Aorta (tissue), 5 donors: Measurements from ENCODE around the gene FCHSD2. TPM values are rescaled to one million over a fixed set of nuclear protein-coding genes. Genes with fewer than 3 reads are reported as not detected.
"Not testable (repeated sequence)": the region's sequence is repeated elsewhere in the genome, so short reads cannot be mapped to it uniquely, and the experiment has no call there.

Experiments used
- ATAC-seq: fragments of 200-7000 bp; cut with Tn5 transposase; one replicate; pipeline ENCODE4 v1.9.1; 2022; ENCODE audit warnings: moderate library complexity; ENCODE audit not compliant: low FRiP score
- DNase-seq, 2 donors: peaks; one replicate each; pipeline ENCODE4 v3.0.0-alpha.2; 2020
- H3K27ac ChIP-seq, 2 donors: one replicate each; pipeline ENCODE4 v1.5.1; 2013; ENCODE audit warnings: low read length in 2 of 2, mild to moderate bottlenecking in 2 of 2, moderate library complexity in 2 of 2, control low read depth in 1 of 2, inconsistent platforms in 1 of 2, low read depth in 1 of 2
- H3K27me3 ChIP-seq, 2 donors: one replicate each; pipeline ENCODE4 v1.6.1; 2013; ENCODE audit warnings: control low read depth in 1 of 2, low read length in 1 of 2, mild to moderate bottlenecking in 1 of 2, moderate library complexity in 1 of 2; ENCODE audit not compliant: insufficient read depth in 2 of 2, control insufficient read depth in 1 of 2
- H3K36me3 ChIP-seq, 2 donors: one replicate each; pipeline ENCODE4 v1.6.1; 2013; ENCODE audit warnings: control low read depth in 1 of 2, low read length in 1 of 2, mild to moderate bottlenecking in 1 of 2; ENCODE audit not compliant: insufficient read depth in 2 of 2, control insufficient read depth in 1 of 2
- H3K4me1 ChIP-seq, 2 donors: one replicate each; pipeline ENCODE4 v1.6.1; 2013; ENCODE audit warnings: low read length in 2 of 2, control low read depth in 1 of 2, mild to moderate bottlenecking in 1 of 2, moderate library complexity in 1 of 2; ENCODE audit not compliant: insufficient read depth in 2 of 2, control insufficient read depth in 1 of 2
- H3K4me3 ChIP-seq, 2 donors: one replicate each; pipeline ENCODE4 v1.5.1; 2013; ENCODE audit warnings: low read length in 2 of 2, control low read depth in 1 of 2, mild to moderate bottlenecking in 1 of 2
- H3K9me3 ChIP-seq: one replicate; pipeline ENCODE4 v1.6.1; 2013; ENCODE audit warnings: mild to moderate bottlenecking, low read length; ENCODE audit not compliant: control insufficient read depth
- WGBS, 2 donors: extraction: QIAGEN DNeasy Blood & Tissue Kit; methylation state at CpG; one replicate each; pipeline ENCODE4 v1.1.7; 2013; 5-methylcytosine and 5-hydroxymethylcytosine counted together
- intact Hi-C, 2 donors: fragments of 100-400 bp; cut with DNase I; formaldehyde crosslinking; loops; one replicate each; pipeline versions ENCODE4 v1.14.2 to v1.15.0; 2022
- polyA plus RNA-seq, 2 donors: library from polyadenylated mRNA; stranded (reverse); fragments of 200-250 nt; gene quantifications; one replicate each; pipeline ENCODE4 v1.2.3, GENCODE V29; 2013
- total RNA-seq, 2 donors: library from RNA; stranded (reverse); fragmentation: NEBNext Ultra II Directional; extraction: Animal tissue kit (Norgen Biotek cat#: 25700); gene quantifications; one replicate each; pipeline ENCODE4 v1.2.1, GENCODE V29; 2021
- donor health status: healthy with polysubstance abuse.
- donor health status: Bipolar disorder and iron deficiency.
- donor health status: DM: no; HTN: no; CAD: no.
- donor health status: DM: no; HTN: no; CAD: no.
- donor health status: DM: yes; HTN: yes; CAD: no.

The FCHSD2 gene
- total and polyA plus RNA-seq, 4 donors = 34.4 to 107 (median 62.2) TPM

DNA sequence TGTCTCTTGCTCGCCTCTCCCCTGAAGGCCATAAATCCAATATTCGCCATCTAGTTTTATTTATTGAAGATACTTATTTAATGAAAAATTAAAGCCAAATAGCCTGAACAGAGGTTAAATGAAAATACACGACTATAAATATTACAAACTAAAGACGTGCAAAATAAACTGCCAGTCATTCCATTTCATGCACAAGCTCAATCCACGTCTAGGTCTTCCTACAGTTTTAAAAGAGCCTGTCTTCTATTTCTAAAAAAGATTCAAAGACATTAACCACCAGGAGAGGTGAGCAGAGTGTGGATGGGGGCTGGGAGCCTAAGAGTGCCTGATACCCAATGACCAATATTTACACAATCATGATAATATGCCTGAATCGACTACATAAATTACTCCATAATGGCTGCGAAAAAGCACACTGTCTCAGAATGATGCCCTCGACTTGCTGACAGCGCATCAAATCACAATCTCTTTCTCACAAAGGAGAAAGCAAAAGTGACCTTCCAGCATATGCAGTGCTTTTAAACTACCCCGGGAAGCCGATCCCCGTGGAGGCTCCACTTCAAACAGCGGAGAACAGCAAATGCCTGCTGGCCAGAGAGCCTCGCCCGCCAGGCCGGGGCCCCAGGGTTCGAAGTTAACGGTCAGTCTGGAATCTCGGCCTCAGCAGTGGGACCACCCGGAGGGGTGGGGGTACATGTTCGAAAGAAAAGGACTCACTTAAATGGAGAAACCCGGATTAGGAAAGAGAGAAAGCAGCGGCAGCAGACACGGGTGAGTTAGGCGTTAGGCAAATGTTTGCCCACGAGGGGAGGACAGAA lies 1.7 kb downstream of the FCHSD2 start:
- intact Hi-C loops = loop anchor here (1.0 to 5.0 kb wide), 2 partner anchors 37 kb away; no protein-coding TSS in a partner anchor
- peak in 1 of 2 donors; percentile 60 for DNase-seq
- ATAC-seq = no peak
- WGBS, 2 donors = 2 to 3% methylated on average over 26 of the region's 26 CpGs
- peak overlapping the region in 1 of 2 donors; percentile 77 for H3K27ac ChIP-seq
- peak overlapping the region; percentile 85 for H3K4me3 ChIP-seq
- no peaks in the 10 kb centered on the region for H3K27me3 ChIP-seq
- H3K9me3 ChIP-seq = no peaks in the 10 kb centered on the region
- no peaks in the 10 kb centered on the region for H3K36me3 ChIP-seq
- H3K4me1 ChIP-seq = peaks cover 0 to 3% of the 10 kb centered on the region in 2 donors

- H3K27me3 ChIP-seq = no peaks in the 10 kb centered on the region
- intact Hi-C loops = loop anchor here in 1 of 2 donors (5.0 kb wide), 1 partner anchor 38 kb away; no protein-coding TSS in a partner anchor
- peaks cover 0 to 3% of the 10 kb centered on the region in 2 donors for H3K4me1 ChIP-seq
- H3K9me3 ChIP-seq = no peaks in the 10 kb centered on the region
- peak overlapping the region; percentile 85 for H3K4me3 ChIP-seq
- DNase-seq (no peak), ATAC-seq (no peak)
- no peaks in the 10 kb centered on the region for H3K36me3 ChIP-seq
- 14 to 21% methylated on average over 2 of the region's 2 CpGs for WGBS, 2 donors
- H3K27ac ChIP-seq = no peak overlapping the region
Measured at GRCh38 chr11:73139476-73140198, 2.5 kb downstream of the FCHSD2 start.

- no peaks in the 10 kb centered on the region for H3K27me3 ChIP-seq
- no peaks in the 10 kb centered on the region for H3K9me3 ChIP-seq
- no peak overlapping the region for H3K4me3 ChIP-seq
- H3K36me3 ChIP-seq = no peaks in the 10 kb centered on the region
- no peak overlapping the region for H3K27ac ChIP-seq
- peaks cover 2 to 3% of the 10 kb centered on the region in 2 donors for H3K4me1 ChIP-seq
- no peak for ATAC-seq
- DNase-seq = no peak
- intact Hi-C loops = no loop called here
Measured at GRCh38 chr11:73137944-73138274, 4.2 kb downstream of the FCHSD2 start.

DNA sequence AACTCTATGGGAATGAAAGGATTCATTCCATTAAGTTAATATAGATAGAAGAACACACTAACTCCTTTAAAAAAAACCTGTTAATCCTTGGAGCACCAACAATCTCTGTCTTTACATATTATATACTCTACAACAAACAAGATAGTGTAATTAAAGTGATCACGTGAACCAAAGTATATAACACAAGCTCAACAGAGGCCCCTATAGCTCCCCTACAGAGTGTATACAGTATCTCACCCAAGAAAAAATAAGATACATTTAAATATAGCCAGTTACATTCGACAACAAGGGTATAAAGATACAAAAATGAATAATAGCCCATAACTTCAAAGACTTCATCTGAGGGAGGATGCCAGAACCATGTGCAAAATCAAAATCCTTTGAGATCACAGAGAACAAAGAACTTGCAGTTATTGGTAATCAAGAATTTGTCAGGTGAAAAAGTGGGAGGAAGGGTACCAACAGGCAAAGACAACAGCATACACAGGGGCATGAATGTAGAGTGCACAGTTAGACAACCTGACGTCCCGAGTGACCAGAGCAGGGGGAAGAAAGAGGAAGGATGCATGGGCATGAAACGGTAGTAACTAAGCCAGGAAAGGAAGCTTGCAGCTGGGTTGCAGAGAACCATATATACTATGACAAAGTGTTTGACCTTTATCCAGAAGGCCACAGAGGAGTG lies 4.7 kb downstream of the FCHSD2 start:
- ATAC-seq = no peak
- Histone ChIP-seq H3K36me3 (peaks cover 0 to under 1% of the 10 kb centered on the region in 2 donors), H3K4me3 (no peak overlapping the region), H3K27me3 (no peaks in the 10 kb centered on the region), H3K27ac (no peak overlapping the region), H3K9me3 (no peaks in the 10 kb centered on the region), H3K4me1 (peaks cover 3 to 4% of the 10 kb centered on the region in 2 donors)
- intact Hi-C loops = no loop called here
- WGBS, 2 donors = 39 to 44% methylated on average over 5 of the region's 5 CpGs
- DNase-seq = no peak

DNA sequence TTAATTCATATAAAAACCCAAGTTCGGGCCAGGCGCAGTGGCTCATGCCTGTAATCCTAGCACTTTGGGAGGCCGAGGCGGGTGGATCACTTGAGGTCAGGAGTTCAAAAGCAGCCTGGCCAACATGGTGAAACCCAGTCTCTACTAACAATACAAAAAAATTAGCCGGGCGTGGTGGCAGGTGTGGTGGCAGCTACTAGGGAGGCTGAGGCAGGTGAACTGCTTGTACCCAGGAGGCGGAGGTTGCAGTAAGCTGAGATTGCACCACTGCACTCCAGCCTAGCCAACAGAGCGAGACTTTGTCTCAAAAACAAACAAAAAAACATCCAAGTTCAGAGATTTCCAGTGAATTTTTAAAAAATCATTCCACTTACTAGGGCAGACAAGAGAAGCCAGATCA lies 5.4 kb downstream of the FCHSD2 start:
- H3K27me3 ChIP-seq, ATAC-seq, DNase-seq, intact Hi-C loops, H3K4me3 ChIP-seq, H3K4me1 ChIP-seq, H3K27ac ChIP-seq, H3K36me3 ChIP-seq, H3K9me3 ChIP-seq: not testable (repeated sequence)
- WGBS, 2 donors = 81 to 86% methylated on average over 8 of the region's 8 CpGs

GRCh38 chr11:73135346-73136284 lies 6.5 kb downstream of the FCHSD2 start:
- intact Hi-C loops = no loop called here

GRCh38 chr11:73132349-73132748 lies 9.8 kb downstream of the FCHSD2 start:
- H3K27ac ChIP-seq, intact Hi-C loops, H3K9me3 ChIP-seq, H3K36me3 ChIP-seq, DNase-seq, H3K4me3 ChIP-seq, ATAC-seq, H3K4me1 ChIP-seq, H3K27me3 ChIP-seq: not testable (repeated sequence)
- 83 to 91% methylated on average over 2 of the region's 2 CpGs for WGBS, 2 donors

More at GRCh38 chr11:73135346-73136284, 6.5 kb downstream of the FCHSD2 start:
- no peak overlapping the region for H3K4me3 ChIP-seq
- H3K4me1 ChIP-seq = peaks cover 3 to 5% of the 10 kb centered on the region in 2 donors
- 55 to 60% methylated on average over 6 of the region's 6 CpGs for WGBS, 2 donors
- ATAC-seq (no peak), DNase-seq (no peak)
- no peaks in the 10 kb centered on the region for H3K9me3 ChIP-seq
- H3K36me3 ChIP-seq = peaks cover 0 to 2% of the 10 kb centered on the region in 2 donors
- H3K27ac ChIP-seq = no peak overlapping the region
- no peaks in the 10 kb centered on the region for H3K27me3 ChIP-seq

GRCh38 chr11:73130181-73130580 lies 11.9 kb downstream of the FCHSD2 start:
- intact Hi-C loops = no loop called here
- peaks cover 3 to 6% of the 10 kb centered on the region in 2 donors for H3K4me1 ChIP-seq
- WGBS, 2 donors = 42 to 53% methylated on average over 1 of the region's 1 CpG
- no peaks in the 10 kb centered on the region for H3K27me3 ChIP-seq
- no peak overlapping the region for H3K4me3 ChIP-seq
- H3K27ac ChIP-seq = no peak overlapping the region
- no peaks in the 10 kb centered on the region for H3K9me3 ChIP-seq
- ATAC-seq (no peak), DNase-seq (no peak)
- peaks cover 0 to 2% of the 10 kb centered on the region in 2 donors for H3K36me3 ChIP-seq
